Measurements from ENCODE around the gene DMD. TPM values are rescaled to one million over a fixed set of nuclear protein-coding genes. Genes with fewer than 3 reads are reported as not detected.

The DMD gene
- polyA plus RNA-seq, 2 of the 4 experiments (the other 2 are of a cell fraction): 0.03 TPM; not detected in 1

- no peak overlapping the region for H3K4me2 ChIP-seq
- no peak for ATAC-seq
- ChIA-PET CTCF (interaction anchor here (1.8 kb wide), 1 partner anchor 12 kb away, joined by 3 read pairs; no protein-coding TSS in a partner anchor), POLR2A (no interaction called here)
- no peaks in the 10 kb centered on the region for H3K9me3 ChIP-seq
- DNase-seq (ENCODE audit: low read depth in 1 of 2, low spot score in 1 of 2): no peak
- 6% methylated on average over 2 of the region's 2 CpGs for WGBS (ENCODE audit: missing lambda C conversion rate)
- no peaks in the 10 kb centered on the region for H3K4me1 ChIP-seq
- H3K27ac ChIP-seq: no peak overlapping the region
- no peak for FAIRE-seq
- H3K4me3 ChIP-seq: no peak overlapping the region
- TF ChIP-seq HEYL (CRISPR knock-in tag; IDR thresholded peaks at IDR 0.05) (no peak), RARB (CRISPR knock-in tag; IDR thresholded peaks at IDR 0.05) (no peak), FOXS1 (CRISPR knock-in tag; IDR thresholded peaks at IDR 0.05) (no peak), FOSL2 (IDR thresholded peaks at IDR 0.05) (no peak), FOSL2 (CRISPR knock-in tag; IDR thresholded peaks at IDR 0.05) (no peak), CTCF (IDR thresholded peaks at IDR 0.05) (no peak), ZNF302 (CRISPR knock-in tag; IDR thresholded peaks at IDR 0.05) (no peak), TP53 (CRISPR knock-in tag; IDR thresholded peaks at IDR 0.05) (no peak), ESRRA (IDR thresholded peaks at IDR 0.05; ENCODE audit: borderline replicate concordance, low read length) (no peak)
- TF ChIP-seq, protein P1, sequence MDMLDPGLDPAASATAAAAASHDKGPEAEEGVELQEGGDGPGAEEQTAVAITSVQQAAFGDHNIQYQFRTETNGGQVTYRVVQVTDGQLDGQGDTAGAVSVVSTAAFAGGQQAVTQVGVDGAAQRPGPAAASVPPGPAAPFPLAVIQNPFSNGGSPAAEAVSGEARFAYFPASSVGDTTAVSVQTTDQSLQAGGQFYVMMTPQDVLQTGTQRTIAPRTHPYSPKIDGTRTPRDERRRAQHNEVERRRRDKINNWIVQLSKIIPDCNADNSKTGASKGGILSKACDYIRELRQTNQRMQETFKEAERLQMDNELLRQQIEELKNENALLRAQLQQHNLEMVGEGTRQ (IDR thresholded peaks at IDR 0.05): no peak
- TF ChIP-seq, protein P2, sequence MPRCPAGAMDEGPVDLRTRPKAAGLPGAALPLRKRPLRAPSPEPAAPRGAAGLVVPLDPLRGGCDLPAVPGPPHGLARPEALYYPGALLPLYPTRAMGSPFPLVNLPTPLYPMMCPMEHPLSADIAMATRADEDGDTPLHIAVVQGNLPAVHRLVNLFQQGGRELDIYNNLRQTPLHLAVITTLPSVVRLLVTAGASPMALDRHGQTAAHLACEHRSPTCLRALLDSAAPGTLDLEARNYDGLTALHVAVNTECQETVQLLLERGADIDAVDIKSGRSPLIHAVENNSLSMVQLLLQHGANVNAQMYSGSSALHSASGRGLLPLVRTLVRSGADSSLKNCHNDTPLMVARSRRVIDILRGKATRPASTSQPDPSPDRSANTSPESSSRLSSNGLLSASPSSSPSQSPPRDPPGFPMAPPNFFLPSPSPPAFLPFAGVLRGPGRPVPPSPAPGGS (IDR thresholded peaks at IDR 0.05): no peak
Measured at GRCh38 chrX:31225819-31226218, 1985.5 kb downstream of the DMD start.

GRCh38 chrX:31224381-31225012 lies 1986.9 kb downstream of the DMD start:
- no peak overlapping the region for H3K27ac ChIP-seq
- ATAC-seq: no peak
- no peak for FAIRE-seq
- H3K4me3 ChIP-seq: no peak overlapping the region
- no peak for DNase-seq (ENCODE audit: low read depth in 1 of 2, low spot score in 1 of 2)
- ChIA-PET CTCF (interaction anchor here (1.1 to 1.8 kb wide), 2 partner anchors 11 kb away, joined by 3 to 5 read pairs; no protein-coding TSS in a partner anchor), POLR2A (no interaction called here)
- TF ChIP-seq CTCF (IDR thresholded peaks at IDR 0.05): no peak
- TF ChIP-seq JUN (IDR thresholded peaks at IDR 0.05): no peak
- TF ChIP-seq MAFK (IDR thresholded peaks at IDR 0.05; ENCODE audit: partially characterized antibody): no peak
- no peak for TF ChIP-seq KDM1A (IDR thresholded peaks at IDR 0.05; ENCODE audit: low read depth)
- no peak for TF ChIP-seq FOXS1 (CRISPR knock-in tag; IDR thresholded peaks at IDR 0.05)
- TF ChIP-seq JUNB (IDR thresholded peaks at IDR 0.05): no peak
- TF ChIP-seq MAZ (IDR thresholded peaks at IDR 0.05; ENCODE audit: borderline replicate concordance, low read depth, low read length): no peak
- no peak for TF ChIP-seq RNF2 (IDR thresholded peaks at IDR 0.05; ENCODE audit: borderline replicate concordance, low read depth)
- TF ChIP-seq FOSB (CRISPR knock-in tag; IDR thresholded peaks at IDR 0.05): no peak
- TF ChIP-seq EP300 (IDR thresholded peaks at IDR 0.05): no peak
- no peaks in the 10 kb centered on the region for H3K4me1 ChIP-seq
- WGBS (ENCODE audit: missing lambda C conversion rate): 28% methylated on average over 5 of the region's 5 CpGs
- no peaks in the 10 kb centered on the region for H3K9me3 ChIP-seq
- H3K4me2 ChIP-seq: no peak overlapping the region

Measured in A549 (cell line).